ENCODE data around the gene VPS16. TPM values are rescaled to one million over a fixed set of nuclear protein-coding genes. Genes with fewer than 3 reads are reported as not detected.

The VPS16 gene
- total RNA-seq, 2 experiments from 2014 or later: 38.2 to 40.6 TPM

DNA sequence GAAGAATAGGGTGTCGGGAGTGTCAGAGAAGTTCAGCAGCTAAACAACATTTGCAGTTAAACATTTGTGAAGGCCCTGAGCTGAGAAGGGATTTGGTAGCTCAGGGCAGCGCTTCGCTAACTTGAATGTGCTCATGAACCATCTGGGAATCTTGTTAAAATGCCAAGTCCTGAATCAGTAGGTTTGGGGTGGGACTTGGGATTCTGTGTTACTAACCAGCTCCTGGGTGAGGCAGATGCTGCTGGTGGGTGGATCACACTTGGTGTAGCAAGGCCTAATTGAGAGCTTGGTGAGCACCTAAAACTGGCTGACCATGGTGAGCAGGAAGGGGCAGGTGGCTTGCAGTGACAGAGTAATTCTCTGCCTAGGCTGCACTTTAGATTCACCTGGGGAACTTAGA is 38.6 kb downstream of the VPS16 start:
- no peak for ATAC-seq (ENCODE audit: poor library complexity)
- Mint-ChIP-seq H3K4me3 (no peak overlapping the region), H3K27ac (no peak overlapping the region), H3K36me3 (ENCODE audit: low read depth) (peaks cover 22% of the 10 kb centered on the region), H3K9me3 (no peaks in the 10 kb centered on the region), H3K4me1 (ENCODE audit: low read depth) (peaks cover 62% of the 10 kb centered on the region), H3K27me3 (no peaks in the 10 kb centered on the region)
- no peak overlapping the region for H3K27ac ChIP-seq (ENCODE audit: low read depth in 1 of 2, low read length in 2 of 2)
- no peaks in the 10 kb centered on the region for H3K9me3 ChIP-seq (ENCODE audit: control insufficient read depth in 1 of 2, insufficient read depth in 1 of 2, low read length in 2 of 2)
- CTCF ChIA-PET: no interaction called here
- H3K27me3 ChIP-seq (ENCODE audit: control insufficient read depth in 1 of 2, insufficient read depth in 2 of 2, low read length in 2 of 2): no peaks in the 10 kb centered on the region
- POLR2A ChIA-PET: no interaction called here
- peaks cover 38% of the 10 kb centered on the region for H3K4me1 ChIP-seq (ENCODE audit: insufficient read depth, low read length)
- intact Hi-C loops (cut with DNase I, micrococcal nuclease): loop anchor here in 1 of 2 experiments (10.0 kb wide), 2 partner anchors 166 to 354 kb away; partner anchors contain the start of genes GNRH2 and MRPS26
- TF ChIP-seq, protein P1, sequence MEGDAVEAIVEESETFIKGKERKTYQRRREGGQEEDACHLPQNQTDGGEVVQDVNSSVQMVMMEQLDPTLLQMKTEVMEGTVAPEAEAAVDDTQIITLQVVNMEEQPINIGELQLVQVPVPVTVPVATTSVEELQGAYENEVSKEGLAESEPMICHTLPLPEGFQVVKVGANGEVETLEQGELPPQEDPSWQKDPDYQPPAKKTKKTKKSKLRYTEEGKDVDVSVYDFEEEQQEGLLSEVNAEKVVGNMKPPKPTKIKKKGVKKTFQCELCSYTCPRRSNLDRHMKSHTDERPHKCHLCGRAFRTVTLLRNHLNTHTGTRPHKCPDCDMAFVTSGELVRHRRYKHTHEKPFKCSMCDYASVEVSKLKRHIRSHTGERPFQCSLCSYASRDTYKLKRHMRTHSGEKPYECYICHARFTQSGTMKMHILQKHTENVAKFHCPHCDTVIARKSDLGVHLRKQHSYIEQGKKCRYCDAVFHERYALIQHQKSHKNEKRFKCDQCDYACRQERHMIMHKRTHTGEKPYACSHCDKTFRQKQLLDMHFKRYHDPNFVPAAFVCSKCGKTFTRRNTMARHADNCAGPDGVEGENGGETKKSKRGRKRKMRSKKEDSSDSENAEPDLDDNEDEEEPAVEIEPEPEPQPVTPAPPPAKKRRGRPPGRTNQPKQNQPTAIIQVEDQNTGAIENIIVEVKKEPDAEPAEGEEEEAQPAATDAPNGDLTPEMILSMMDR (IDR thresholded peaks at IDR 0.05): no peak
- peaks cover 4% of the 10 kb centered on the region for H3K36me3 ChIP-seq (ENCODE audit: insufficient read depth, low read length)
- H3K4me3 ChIP-seq (ENCODE audit: low read length): no peak overlapping the region
- no peak for DNase-seq

DNA sequence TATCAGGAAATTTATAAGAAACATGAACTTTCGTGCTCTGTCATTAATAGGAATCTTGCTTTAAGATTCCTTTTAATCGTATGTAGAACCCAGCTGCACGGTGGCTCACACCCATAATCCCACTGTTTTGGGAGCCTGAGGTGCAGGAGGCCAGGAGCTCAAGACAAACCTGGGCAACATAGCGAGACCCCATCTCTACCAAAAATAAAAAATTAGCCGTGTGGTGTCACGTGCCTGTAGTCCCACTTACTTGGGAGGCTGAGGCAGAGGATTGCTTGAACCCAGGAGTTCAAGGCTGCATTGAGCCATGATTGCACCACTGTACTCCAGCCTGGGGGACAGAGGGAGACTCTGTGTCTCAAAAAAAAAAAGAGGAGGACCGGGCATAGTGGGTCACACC is 40.1 kb downstream of the VPS16 start:
- no peak for ATAC-seq (ENCODE audit: poor library complexity)
- no peak for DNase-seq
- Histone ChIP-seq H3K27me3 (ENCODE audit: control insufficient read depth in 1 of 2, insufficient read depth in 2 of 2, low read length in 2 of 2) (no peaks in the 10 kb centered on the region), H3K4me3 (ENCODE audit: low read length) (no peak overlapping the region), H3K36me3 (ENCODE audit: insufficient read depth, low read length) (peaks cover 4% of the 10 kb centered on the region), H3K4me1 (ENCODE audit: insufficient read depth, low read length) (peaks cover 25% of the 10 kb centered on the region), H3K27ac (ENCODE audit: low read depth in 1 of 2, low read length in 2 of 2) (no peak overlapping the region), H3K9me3 (ENCODE audit: control insufficient read depth in 1 of 2, insufficient read depth in 1 of 2, low read length in 2 of 2) (no peaks in the 10 kb centered on the region)
- H3K4me3 Mint-ChIP-seq: no peak overlapping the region
- H3K4me1 Mint-ChIP-seq (ENCODE audit: low read depth): peaks cover 60% of the 10 kb centered on the region
- H3K36me3 Mint-ChIP-seq (ENCODE audit: low read depth): peaks cover 20% of the 10 kb centered on the region
- intact Hi-C loops (cut with DNase I, micrococcal nuclease): no loop called here
- CTCF ChIA-PET: no interaction called here
- no peaks in the 10 kb centered on the region for H3K27me3 Mint-ChIP-seq
- TF ChIP-seq, protein P1 (IDR thresholded peaks at IDR 0.05): no peak
- no peak overlapping the region for H3K27ac Mint-ChIP-seq
- POLR2A ChIA-PET: interaction anchor here (0.6 kb wide), 1 partner anchor 49 kb away, joined by 6 read pairs; no protein-coding TSS in a partner anchor
- H3K9me3 Mint-ChIP-seq: no peaks in the 10 kb centered on the region

DNA sequence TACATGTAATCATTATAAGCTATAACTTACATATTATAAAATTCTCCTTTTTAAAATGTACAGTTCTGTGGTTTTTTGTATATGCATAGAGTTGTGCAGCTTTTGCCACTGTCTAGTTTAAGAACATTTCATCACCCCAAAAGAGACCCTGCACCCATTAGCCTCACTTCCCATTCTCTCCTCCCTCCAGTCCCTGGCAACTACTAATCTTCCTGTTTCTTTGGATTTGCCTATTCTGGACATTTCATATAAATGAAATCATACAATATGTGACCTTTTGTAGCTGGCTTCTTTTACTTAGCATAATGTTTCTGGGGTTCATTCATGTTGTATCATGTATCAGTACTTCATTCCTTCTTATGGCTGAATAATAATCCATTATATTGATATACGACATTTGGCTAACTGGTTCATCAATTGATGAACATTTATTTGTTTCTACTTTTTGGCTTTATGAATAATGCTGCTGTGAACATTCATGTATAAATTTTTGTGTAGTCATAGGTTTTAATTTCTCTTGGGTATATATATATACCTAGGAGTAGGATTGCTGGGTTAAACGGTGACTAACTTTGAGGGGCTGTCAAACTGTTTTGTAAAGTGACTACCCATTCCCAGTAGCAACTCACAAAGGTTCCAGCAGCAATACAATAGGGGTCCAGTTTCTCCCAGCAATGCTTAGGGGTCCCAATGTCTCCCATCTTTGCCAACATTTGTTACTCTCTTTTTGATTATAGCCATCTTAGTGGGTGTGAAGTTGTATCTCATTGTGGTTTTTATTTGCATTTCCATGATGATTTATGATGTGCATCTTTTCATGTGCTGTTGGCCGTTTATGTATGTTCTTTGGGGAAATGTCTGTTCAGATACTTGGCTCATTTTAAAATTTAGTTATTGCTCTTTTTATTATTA is 43.4 kb downstream of the VPS16 start:
- Mint-ChIP-seq H3K9me3 (no peaks in the 10 kb centered on the region), H3K4me1 (ENCODE audit: low read depth) (peaks cover 57% of the 10 kb centered on the region), H3K27ac (no peak overlapping the region), H3K36me3 (ENCODE audit: low read depth) (peaks cover 8% of the 10 kb centered on the region), H3K4me3 (peak overlapping the region; percentile 3), H3K27me3 (no peaks in the 10 kb centered on the region)
- H3K9me3 ChIP-seq (ENCODE audit: control insufficient read depth in 1 of 2, insufficient read depth in 1 of 2, low read length in 2 of 2): no peaks in the 10 kb centered on the region
- peaks cover 19% of the 10 kb centered on the region for H3K4me1 ChIP-seq (ENCODE audit: insufficient read depth, low read length)
- no peak overlapping the region for H3K4me3 ChIP-seq (ENCODE audit: low read length)
- intact Hi-C loops (cut with DNase I, micrococcal nuclease): no loop called here
- peaks cover 4% of the 10 kb centered on the region for H3K36me3 ChIP-seq (ENCODE audit: insufficient read depth, low read length)
- ChIA-PET POLR2A (no interaction called here), CTCF (no interaction called here)
- TF ChIP-seq, protein P1 (IDR thresholded peaks at IDR 0.05): no peak
- no peak overlapping the region for H3K27ac ChIP-seq (ENCODE audit: low read depth in 1 of 2, low read length in 2 of 2)
- no peak for DNase-seq
- ATAC-seq (ENCODE audit: poor library complexity): no peak
- no peaks in the 10 kb centered on the region for H3K27me3 ChIP-seq (ENCODE audit: control insufficient read depth in 1 of 2, insufficient read depth in 2 of 2, low read length in 2 of 2)
